ENCODE data around the gene PRMT9.

DNA sequence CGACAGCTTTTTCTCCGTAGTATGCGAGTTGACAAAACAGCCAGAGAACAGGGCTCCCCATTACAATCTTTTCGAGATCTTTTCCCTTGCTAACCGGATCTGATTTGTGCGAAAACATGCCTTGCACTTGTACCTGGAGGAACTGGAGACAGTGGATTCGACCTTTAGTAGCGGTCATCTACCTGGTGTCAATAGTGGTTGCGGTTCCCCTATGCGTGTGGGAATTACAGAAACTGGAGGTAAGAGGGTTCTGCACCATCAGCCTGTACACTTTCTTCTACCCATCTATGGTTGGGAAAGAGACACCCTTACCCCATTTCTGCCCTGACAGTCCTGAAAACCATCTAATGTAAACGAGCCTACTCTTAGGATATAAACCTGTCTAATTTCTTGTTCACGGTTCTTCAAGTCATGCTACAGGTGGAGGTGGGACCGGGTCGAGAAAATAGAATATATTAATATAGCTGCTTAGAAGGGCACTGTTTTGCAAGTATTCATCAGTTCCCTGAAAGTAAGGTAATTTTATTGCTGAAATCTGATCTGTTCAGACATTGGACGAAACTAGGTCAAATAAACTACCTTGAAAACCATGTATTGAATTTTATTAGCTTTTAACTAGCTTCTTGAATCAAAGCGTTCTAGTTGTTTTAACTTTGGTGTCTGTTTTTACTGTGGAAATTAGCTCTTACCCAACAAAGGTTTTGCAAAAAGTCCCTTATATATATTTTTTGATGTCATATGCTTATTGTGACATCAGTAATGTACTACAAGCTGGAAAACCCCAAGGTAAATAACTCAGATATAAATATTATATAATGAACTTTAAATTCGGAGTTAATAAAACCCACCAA is 65.9 kb downstream of the PRMT9 start:
- TF ChIP-seq, protein P1, sequence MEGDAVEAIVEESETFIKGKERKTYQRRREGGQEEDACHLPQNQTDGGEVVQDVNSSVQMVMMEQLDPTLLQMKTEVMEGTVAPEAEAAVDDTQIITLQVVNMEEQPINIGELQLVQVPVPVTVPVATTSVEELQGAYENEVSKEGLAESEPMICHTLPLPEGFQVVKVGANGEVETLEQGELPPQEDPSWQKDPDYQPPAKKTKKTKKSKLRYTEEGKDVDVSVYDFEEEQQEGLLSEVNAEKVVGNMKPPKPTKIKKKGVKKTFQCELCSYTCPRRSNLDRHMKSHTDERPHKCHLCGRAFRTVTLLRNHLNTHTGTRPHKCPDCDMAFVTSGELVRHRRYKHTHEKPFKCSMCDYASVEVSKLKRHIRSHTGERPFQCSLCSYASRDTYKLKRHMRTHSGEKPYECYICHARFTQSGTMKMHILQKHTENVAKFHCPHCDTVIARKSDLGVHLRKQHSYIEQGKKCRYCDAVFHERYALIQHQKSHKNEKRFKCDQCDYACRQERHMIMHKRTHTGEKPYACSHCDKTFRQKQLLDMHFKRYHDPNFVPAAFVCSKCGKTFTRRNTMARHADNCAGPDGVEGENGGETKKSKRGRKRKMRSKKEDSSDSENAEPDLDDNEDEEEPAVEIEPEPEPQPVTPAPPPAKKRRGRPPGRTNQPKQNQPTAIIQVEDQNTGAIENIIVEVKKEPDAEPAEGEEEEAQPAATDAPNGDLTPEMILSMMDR (IDR thresholded peaks at IDR 0.05 in 4 of 5, conservative IDR thresholded peaks at IDR 0.05 in 1 of 5): no peak
- TF ChIP-seq POLR2A (IDR thresholded peaks at IDR 0.05): no peak
